H9 (cell line): Measurements from ENCODE around the gene MAPK7. TPM values are rescaled to one million over a fixed set of nuclear protein-coding genes. Genes with fewer than 3 reads are reported as not detected.

Experiments used
- DNase-seq: peaks from one replicate; pipeline ENCODE4 v3.0.0-alpha.2; 2017
- H2AFZ ChIP-seq: one replicate; pipeline ENCODE4 v1.6.1; 2013; ENCODE audit warnings: mild to moderate bottlenecking, low read length, control low read depth, moderate library complexity
- H2AK5ac ChIP-seq: 2 replicates; pipeline ENCODE4 v1.6.1; 2013; ENCODE audit warnings: low read length, control low read depth, mixed read lengths; ENCODE audit not compliant: insufficient read length
- H2BK120ac ChIP-seq: one replicate; pipeline ENCODE4 v1.6.1; 2013; ENCODE audit warnings: low read depth, mild to moderate bottlenecking, low read length, control low read depth, inconsistent platforms; ENCODE audit not compliant: poor library complexity, severe bottlenecking
- H2BK12ac ChIP-seq: 2 replicates; pipeline ENCODE4 v1.6.1; 2013; ENCODE audit warnings: low read length, control low read depth, mixed read lengths, low read depth; ENCODE audit not compliant: insufficient read length
- H2BK15ac ChIP-seq: 2 replicates; pipeline ENCODE4 v1.6.1; 2013; ENCODE audit warnings: low read depth, low read length, control low read depth
- H2BK20ac ChIP-seq: one replicate; pipeline ENCODE4 v1.6.1; 2013; ENCODE audit warnings: low read depth, mild to moderate bottlenecking, low read length, control low read depth, inconsistent platforms; ENCODE audit not compliant: poor library complexity, severe bottlenecking
- H2BK5ac ChIP-seq: 2 replicates; pipeline ENCODE4 v1.6.1; 2013; ENCODE audit warnings: low read length, control low read depth, mixed read lengths; ENCODE audit not compliant: insufficient read length
- H3K14ac ChIP-seq: 2 replicates; pipeline ENCODE4 v1.6.1; 2013; ENCODE audit warnings: low read length, control low read depth; ENCODE audit not compliant: insufficient read depth
- H3K18ac ChIP-seq: 2 replicates; pipeline ENCODE4 v1.6.1; 2013; ENCODE audit warnings: low read depth, mild to moderate bottlenecking, mixed read lengths, low read length, control low read depth; ENCODE audit not compliant: insufficient read length
- H3K23ac ChIP-seq: 2 replicates; pipeline ENCODE4 v1.6.1; 2013; ENCODE audit warnings: low read length, control low read depth, mixed read lengths, low read depth; ENCODE audit not compliant: insufficient read length
- H3K23me2 ChIP-seq: 2 replicates; pipeline ENCODE4 v1.6.1; 2013; ENCODE audit warnings: low read depth, mild to moderate bottlenecking, mixed read lengths, low read length, control low read depth; ENCODE audit not compliant: insufficient read length, poor library complexity, severe bottlenecking
- H3K27ac ChIP-seq: 2 replicates; pipeline ENCODE4 v1.5.1; 2013; ENCODE audit warnings: low read length, control low read depth, mixed read lengths, low read depth; ENCODE audit not compliant: insufficient read length
- H3K27me3 ChIP-seq: 2 replicates; pipeline ENCODE4 v1.6.1; 2013; ENCODE audit warnings: low read length, control low read depth, inconsistent platforms; ENCODE audit not compliant: insufficient read depth
- H3K4ac ChIP-seq: 2 replicates; pipeline ENCODE4 v1.6.1; 2013; ENCODE audit warnings: low read depth, mild to moderate bottlenecking, control low read depth, inconsistent platforms, low read length, moderate library complexity
- H3K4me1 ChIP-seq: 2 replicates; pipeline ENCODE4 v1.6.1; 2013; ENCODE audit warnings: low read length, control low read depth, inconsistent platforms; ENCODE audit not compliant: insufficient read depth
- H3K4me2 ChIP-seq: 2 replicates; pipeline ENCODE4 v1.6.1; 2013; ENCODE audit warnings: low read length, control low read depth, mixed read lengths; ENCODE audit not compliant: insufficient read length, insufficient read depth
- H3K56ac ChIP-seq: 2 replicates; pipeline ENCODE4 v1.6.1; 2013; ENCODE audit warnings: low read depth, mild to moderate bottlenecking, mixed read lengths, low read length, control low read depth; ENCODE audit not compliant: insufficient read length
- H3K79me1 ChIP-seq: 2 replicates; pipeline ENCODE4 v1.6.1; 2013; ENCODE audit warnings: low read depth, mild to moderate bottlenecking, moderate library complexity, low read length, control low read depth, inconsistent platforms; ENCODE audit not compliant: insufficient read depth, poor library complexity, severe bottlenecking
- H3K79me2 ChIP-seq: 2 replicates; pipeline ENCODE4 v1.6.1; 2013; ENCODE audit warnings: low read length, control low read depth, inconsistent platforms; ENCODE audit not compliant: insufficient read depth
- H3K9ac ChIP-seq: 2 replicates; pipeline ENCODE4 v1.6.1; 2013; ENCODE audit warnings: low read length, control low read depth, mixed read lengths; ENCODE audit not compliant: insufficient read length; ENCODE audit errors: extremely low read depth
- H3K9me3 ChIP-seq: one replicate; pipeline ENCODE4 v1.6.1; 2013; ENCODE audit warnings: low read depth, low read length, inconsistent platforms; ENCODE audit not compliant: control insufficient read depth
- H3T11ph ChIP-seq: one replicate; pipeline ENCODE4 v1.6.1; 2013; ENCODE audit warnings: mild to moderate bottlenecking, low read length, control low read depth, inconsistent platforms
- H4K20me1 ChIP-seq: one replicate; pipeline ENCODE4 v1.6.1; 2013; ENCODE audit not compliant: control insufficient read depth, insufficient read length, insufficient read depth
- H4K5ac ChIP-seq: 2 replicates; pipeline ENCODE4 v1.6.1; 2013; ENCODE audit warnings: low read depth, mild to moderate bottlenecking, mixed read lengths, low read length, control low read depth; ENCODE audit not compliant: insufficient read length
- H4K8ac ChIP-seq: replicated peaks from 2 replicates; pipeline ENCODE4 v1.6.1; 2013; ENCODE audit warnings: low read length, control low read depth, mixed read lengths, low read depth; ENCODE audit not compliant: insufficient read length
- H4K91ac ChIP-seq: 2 replicates; pipeline ENCODE4 v1.6.1; 2013; ENCODE audit warnings: low read depth, mild to moderate bottlenecking, moderate library complexity, mixed read lengths, low read length, control low read depth; ENCODE audit not compliant: insufficient read length
- H3K27ac Mint-ChIP-seq, 3 experiments: 2 replicates in 2 of 3; 3 replicates in 1 of 3; pipeline ENCODE4 v1.8.0; 2020 to 2021; ENCODE audit warnings: mixed read lengths in 3 of 3, mild to moderate bottlenecking in 1 of 3, moderate library complexity in 1 of 3
- H3K27me3 Mint-ChIP-seq: 2 replicates; pipeline ENCODE4 v1.8.0; 2021; ENCODE audit warnings: low read depth, mild to moderate bottlenecking, moderate library complexity, mixed read lengths
- H3K36me3 Mint-ChIP-seq, 3 experiments: 2 replicates in 2 of 3; 3 replicates in 1 of 3; pipeline ENCODE4 v1.8.0; 2020 to 2021; ENCODE audit warnings: low read depth in 3 of 3, mixed read lengths in 3 of 3; ENCODE audit not compliant: insufficient read depth in 1 of 3
- H3K4me1 Mint-ChIP-seq, 2 experiments: 2 replicates each; pipeline ENCODE4 v1.8.0; 2020; ENCODE audit warnings: mixed read lengths in 2 of 2
- H3K4me3 Mint-ChIP-seq, 2 experiments: 2 replicates in 1 of 2; 3 replicates in 1 of 2; pipeline ENCODE4 v1.8.0; 2020 to 2021; ENCODE audit warnings: mild to moderate bottlenecking in 2 of 2, mixed read lengths in 2 of 2, moderate library complexity in 1 of 2
- H3K9me3 Mint-ChIP-seq, 2 experiments: 2 replicates in 1 of 2; 3 replicates in 1 of 2; pipeline ENCODE4 v1.8.0; 2020; ENCODE audit warnings: mild to moderate bottlenecking in 2 of 2, mixed read lengths in 2 of 2, moderate library complexity in 1 of 2
- WGBS: extraction: QIAGEN DNeasy Blood & Tissue Kit; methylation state at CpG from one replicate; pipeline ENCODE4 v1.1.7; 2013; ENCODE audit warnings: missing lambda C conversion rate, low lambda C conversion rate, mixed read lengths; ENCODE audit not compliant: insufficient read length; ENCODE audit errors: extremely low coverage; 5-methylcytosine and 5-hydroxymethylcytosine counted together
- total RNA-seq: library from RNA; stranded (reverse); gene quantifications from 2 replicates; pipeline ENCODE4 v1.2.1, GENCODE V29; 2021
- TF ChIP-seq, protein P1 (sequence below): fragments of 200-600 bp; sonication (generic); conservative IDR thresholded peaks from 3 replicates; pipeline ENCODE4 v1.8.0; 2021; ENCODE audit warnings: antibody characterized with exemption, mild to moderate bottlenecking

MAPK7 gene
- total RNA-seq, 1 experiment from 2014 or later: 43.8 TPM

DNA sequence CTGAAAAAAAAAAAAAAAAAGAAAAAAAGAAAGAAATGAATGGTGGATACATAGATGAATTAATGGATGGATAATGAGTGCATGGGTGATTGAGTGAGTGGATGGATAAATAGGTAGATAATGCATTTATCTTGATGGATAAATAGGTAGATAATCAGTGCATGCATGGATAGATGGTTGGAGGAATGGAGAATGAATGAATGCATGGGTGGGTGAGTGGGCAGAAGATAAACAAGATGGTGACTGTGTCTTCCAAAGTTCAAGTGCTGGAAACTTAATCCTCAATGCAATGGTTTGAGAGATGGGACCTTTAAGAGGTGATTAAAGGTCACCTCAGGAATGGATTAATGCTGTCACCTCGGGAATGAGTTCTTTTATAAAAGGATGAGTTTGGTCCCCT, 26.0 kb downstream of the MAPK7 start:
- Histone ChIP-seq H3K27me3 (no peaks in the 10 kb centered on the region), H2BK20ac (no peak overlapping the region), H3K9ac (no peak overlapping the region), H3K79me2 (no peaks in the 10 kb centered on the region), H2BK5ac (no peak overlapping the region), H4K8ac (no peak overlapping the region), H3K14ac (no peak overlapping the region), H3K4ac (no peak overlapping the region), H2AFZ (no peak overlapping the region), H3K79me1 (no peaks in the 10 kb centered on the region), H2BK12ac (no peak overlapping the region), H2BK120ac (no peak overlapping the region), H4K91ac (no peak overlapping the region), H2AK5ac (no peak overlapping the region), H2BK15ac (no peak overlapping the region), H3K27ac (no peak overlapping the region), H3K56ac (no peak overlapping the region), H4K20me1 (no peaks in the 10 kb centered on the region), H3K18ac (no peak overlapping the region), H3K9me3 (no peaks in the 10 kb centered on the region), H4K5ac (no peak overlapping the region), H3K23ac (no peak overlapping the region), H3K4me1 (no peaks in the 10 kb centered on the region), H3K23me2 (no peaks in the 10 kb centered on the region), H3T11ph (no peak overlapping the region), H3K4me2 (no peak overlapping the region)
- H3K9me3 Mint-ChIP-seq: no peaks in the 10 kb centered on the region
- no peak overlapping the region for H3K4me3 Mint-ChIP-seq
- peaks cover 2% of the 10 kb centered on the region for H3K27me3 Mint-ChIP-seq
- H3K4me1 Mint-ChIP-seq: peaks cover 0 to 2% of the 10 kb centered on the region in 2 experiments; a peak in 1 of 4 replicates
- no CpG with 5 or more reads among the region's 1 CpG for WGBS
- no peak overlapping the region for H3K27ac Mint-ChIP-seq
- DNase-seq: no peak
- H3K36me3 Mint-ChIP-seq: no peaks in the 10 kb centered on the region; a peak in 1 of 7 replicates
- TF ChIP-seq, protein P1, sequence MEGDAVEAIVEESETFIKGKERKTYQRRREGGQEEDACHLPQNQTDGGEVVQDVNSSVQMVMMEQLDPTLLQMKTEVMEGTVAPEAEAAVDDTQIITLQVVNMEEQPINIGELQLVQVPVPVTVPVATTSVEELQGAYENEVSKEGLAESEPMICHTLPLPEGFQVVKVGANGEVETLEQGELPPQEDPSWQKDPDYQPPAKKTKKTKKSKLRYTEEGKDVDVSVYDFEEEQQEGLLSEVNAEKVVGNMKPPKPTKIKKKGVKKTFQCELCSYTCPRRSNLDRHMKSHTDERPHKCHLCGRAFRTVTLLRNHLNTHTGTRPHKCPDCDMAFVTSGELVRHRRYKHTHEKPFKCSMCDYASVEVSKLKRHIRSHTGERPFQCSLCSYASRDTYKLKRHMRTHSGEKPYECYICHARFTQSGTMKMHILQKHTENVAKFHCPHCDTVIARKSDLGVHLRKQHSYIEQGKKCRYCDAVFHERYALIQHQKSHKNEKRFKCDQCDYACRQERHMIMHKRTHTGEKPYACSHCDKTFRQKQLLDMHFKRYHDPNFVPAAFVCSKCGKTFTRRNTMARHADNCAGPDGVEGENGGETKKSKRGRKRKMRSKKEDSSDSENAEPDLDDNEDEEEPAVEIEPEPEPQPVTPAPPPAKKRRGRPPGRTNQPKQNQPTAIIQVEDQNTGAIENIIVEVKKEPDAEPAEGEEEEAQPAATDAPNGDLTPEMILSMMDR: no peak
